ENCODE data around the gene PCSK6. TPM values are rescaled to one million over a fixed set of nuclear protein-coding genes. Genes with fewer than 3 reads are reported as not detected.

The PCSK6 gene
- total RNA-seq, 1 experiment from 2014 or later: 10.6 TPM

- ChIA-PET POLR2A (no interaction called here), CTCF (no interaction called here)
- H3K9me3 ChIP-seq (ENCODE audit: control insufficient read depth, insufficient read depth, low read depth, low read length): no peaks in the 10 kb centered on the region
- BruUV-seq (replicated peaks): no TSS peak
- DNase-seq (ENCODE audit: low read depth, low spot score): no peak
- in situ Hi-C loops (cut with HindIII; ENCODE audit: low pct_unique_long_range_greater_than_20kb, low sequenced_read_pairs): no loop called here
- no peak for TF ChIP-seq TCF7L2 (IDR thresholded peaks at IDR 0.05; ENCODE audit: low read depth, low read length)
- no peak for TF ChIP-seq CTCF (IDR thresholded peaks at IDR 0.05)
- TF ChIP-seq SIN3A (IDR thresholded peaks at IDR 0.05; ENCODE audit: borderline replicate concordance, insufficient read depth, low read depth, low read length): no peak
- TF ChIP-seq POLR2AphosphoS5 (IDR thresholded peaks at IDR 0.05; ENCODE audit: low read depth, low read length): no peak
- TF ChIP-seq REST (IDR thresholded peaks at IDR 0.05; ENCODE audit: insufficient read depth in 1 of 2, low read depth in 2 of 2, low read length in 1 of 2): no peak
- no peak for ATAC-seq
- no peaks in the 10 kb centered on the region for H3K36me3 ChIP-seq (ENCODE audit: control insufficient read depth, insufficient read depth, low read length)
- intact Hi-C loops (cut with micrococcal nuclease; ENCODE audit: unreplicated experiment): no loop called here
- H3K27me3 ChIP-seq (ENCODE audit: control insufficient read depth, insufficient read depth, low read length): no peaks in the 10 kb centered on the region
- no peak overlapping the region for H3K27ac ChIP-seq (ENCODE audit: low read length)
- no peaks in the 10 kb centered on the region for H3K4me1 ChIP-seq (ENCODE audit: control insufficient read depth, insufficient read depth, low read length)
- H3K4me3 ChIP-seq (ENCODE audit: low read depth in 2 of 2, low read length in 2 of 2): no peak overlapping the region
Measured at GRCh38 chr15:101531170-101531569, 41.7 kb upstream of the PCSK6 start.

- no peak for TF ChIP-seq TCF7L2 (IDR thresholded peaks at IDR 0.05; ENCODE audit: low read depth, low read length)
- TF ChIP-seq SIN3A (IDR thresholded peaks at IDR 0.05; ENCODE audit: borderline replicate concordance, insufficient read depth, low read depth, low read length): no peak
- no peak for TF ChIP-seq CTCF (IDR thresholded peaks at IDR 0.05)
- no peak for TF ChIP-seq POLR2AphosphoS5 (IDR thresholded peaks at IDR 0.05; ENCODE audit: low read depth, low read length)
- TF ChIP-seq REST (IDR thresholded peaks at IDR 0.05; ENCODE audit: insufficient read depth in 1 of 2, low read depth in 2 of 2, low read length in 1 of 2): no peak
- Histone ChIP-seq H3K36me3 (ENCODE audit: control insufficient read depth, insufficient read depth, low read length) (no peaks in the 10 kb centered on the region), H3K27me3 (ENCODE audit: control insufficient read depth, insufficient read depth, low read length) (no peaks in the 10 kb centered on the region), H3K4me3 (ENCODE audit: low read depth in 2 of 2, low read length in 2 of 2) (no peak overlapping the region), H3K9me3 (ENCODE audit: control insufficient read depth, insufficient read depth, low read depth, low read length) (no peaks in the 10 kb centered on the region), H3K4me1 (ENCODE audit: control insufficient read depth, insufficient read depth, low read length) (no peaks in the 10 kb centered on the region), H3K27ac (ENCODE audit: low read length) (no peak overlapping the region)
- no TSS peak for BruUV-seq (replicated peaks)
- ChIA-PET POLR2A (no interaction called here), CTCF (no interaction called here)
- ATAC-seq (0 out of 2 replicates have a peak, but pooled peaks have one; percentile 19), DNase-seq (ENCODE audit: low read depth, low spot score) (no peak)
- in situ Hi-C loops (cut with HindIII; ENCODE audit: low pct_unique_long_range_greater_than_20kb, low sequenced_read_pairs) (no loop called here), intact Hi-C loops (cut with micrococcal nuclease; ENCODE audit: unreplicated experiment) (no loop called here)
Measured at GRCh38 chr15:101530224-101530958, 40.9 kb upstream of the PCSK6 start.

Data from Panc1 (cell line).